H9 (cell line): Measurements from ENCODE around the gene EHBP1. TPM values are rescaled to one million over a fixed set of nuclear protein-coding genes. Genes with fewer than 3 reads are reported as not detected.

Experiments
- DNase-seq: peaks from one replicate; pipeline ENCODE4 v3.0.0-alpha.2; 2017
- H2AFZ ChIP-seq: one replicate; pipeline ENCODE4 v1.6.1; 2013; ENCODE audit warnings: mild to moderate bottlenecking, low read length, control low read depth, moderate library complexity
- H2AK5ac ChIP-seq: 2 replicates; pipeline ENCODE4 v1.6.1; 2013; ENCODE audit warnings: low read length, control low read depth, mixed read lengths; ENCODE audit not compliant: insufficient read length
- H2BK120ac ChIP-seq: one replicate; pipeline ENCODE4 v1.6.1; 2013; ENCODE audit warnings: low read depth, mild to moderate bottlenecking, low read length, control low read depth, inconsistent platforms; ENCODE audit not compliant: poor library complexity, severe bottlenecking
- H2BK12ac ChIP-seq: 2 replicates; pipeline ENCODE4 v1.6.1; 2013; ENCODE audit warnings: low read length, control low read depth, mixed read lengths, low read depth; ENCODE audit not compliant: insufficient read length
- H2BK15ac ChIP-seq: 2 replicates; pipeline ENCODE4 v1.6.1; 2013; ENCODE audit warnings: low read depth, low read length, control low read depth
- H2BK20ac ChIP-seq: one replicate; pipeline ENCODE4 v1.6.1; 2013; ENCODE audit warnings: low read depth, mild to moderate bottlenecking, low read length, control low read depth, inconsistent platforms; ENCODE audit not compliant: poor library complexity, severe bottlenecking
- H2BK5ac ChIP-seq: 2 replicates; pipeline ENCODE4 v1.6.1; 2013; ENCODE audit warnings: low read length, control low read depth, mixed read lengths; ENCODE audit not compliant: insufficient read length
- H3K14ac ChIP-seq: 2 replicates; pipeline ENCODE4 v1.6.1; 2013; ENCODE audit warnings: low read length, control low read depth; ENCODE audit not compliant: insufficient read depth
- H3K18ac ChIP-seq: 2 replicates; pipeline ENCODE4 v1.6.1; 2013; ENCODE audit warnings: low read depth, mild to moderate bottlenecking, mixed read lengths, low read length, control low read depth; ENCODE audit not compliant: insufficient read length
- H3K23ac ChIP-seq: 2 replicates; pipeline ENCODE4 v1.6.1; 2013; ENCODE audit warnings: low read length, control low read depth, mixed read lengths, low read depth; ENCODE audit not compliant: insufficient read length
- H3K23me2 ChIP-seq: 2 replicates; pipeline ENCODE4 v1.6.1; 2013; ENCODE audit warnings: low read depth, mild to moderate bottlenecking, mixed read lengths, low read length, control low read depth; ENCODE audit not compliant: insufficient read length, poor library complexity, severe bottlenecking
- H3K27ac ChIP-seq: 2 replicates; pipeline ENCODE4 v1.5.1; 2013; ENCODE audit warnings: low read length, control low read depth, mixed read lengths, low read depth; ENCODE audit not compliant: insufficient read length
- H3K27me3 ChIP-seq: 2 replicates; pipeline ENCODE4 v1.6.1; 2013; ENCODE audit warnings: low read length, control low read depth, inconsistent platforms; ENCODE audit not compliant: insufficient read depth
- H3K4ac ChIP-seq: 2 replicates; pipeline ENCODE4 v1.6.1; 2013; ENCODE audit warnings: low read depth, mild to moderate bottlenecking, control low read depth, inconsistent platforms, low read length, moderate library complexity
- H3K4me1 ChIP-seq: 2 replicates; pipeline ENCODE4 v1.6.1; 2013; ENCODE audit warnings: low read length, control low read depth, inconsistent platforms; ENCODE audit not compliant: insufficient read depth
- H3K4me2 ChIP-seq: 2 replicates; pipeline ENCODE4 v1.6.1; 2013; ENCODE audit warnings: low read length, control low read depth, mixed read lengths; ENCODE audit not compliant: insufficient read length, insufficient read depth
- H3K56ac ChIP-seq: 2 replicates; pipeline ENCODE4 v1.6.1; 2013; ENCODE audit warnings: low read depth, mild to moderate bottlenecking, mixed read lengths, low read length, control low read depth; ENCODE audit not compliant: insufficient read length
- H3K79me1 ChIP-seq: 2 replicates; pipeline ENCODE4 v1.6.1; 2013; ENCODE audit warnings: low read depth, mild to moderate bottlenecking, moderate library complexity, low read length, control low read depth, inconsistent platforms; ENCODE audit not compliant: insufficient read depth, poor library complexity, severe bottlenecking
- H3K79me2 ChIP-seq: 2 replicates; pipeline ENCODE4 v1.6.1; 2013; ENCODE audit warnings: low read length, control low read depth, inconsistent platforms; ENCODE audit not compliant: insufficient read depth
- H3K9ac ChIP-seq: 2 replicates; pipeline ENCODE4 v1.6.1; 2013; ENCODE audit warnings: low read length, control low read depth, mixed read lengths; ENCODE audit not compliant: insufficient read length; ENCODE audit errors: extremely low read depth
- H3K9me3 ChIP-seq: one replicate; pipeline ENCODE4 v1.6.1; 2013; ENCODE audit warnings: low read depth, low read length, inconsistent platforms; ENCODE audit not compliant: control insufficient read depth
- H3T11ph ChIP-seq: one replicate; pipeline ENCODE4 v1.6.1; 2013; ENCODE audit warnings: mild to moderate bottlenecking, low read length, control low read depth, inconsistent platforms
- H4K20me1 ChIP-seq: one replicate; pipeline ENCODE4 v1.6.1; 2013; ENCODE audit not compliant: control insufficient read depth, insufficient read length, insufficient read depth
- H4K5ac ChIP-seq: 2 replicates; pipeline ENCODE4 v1.6.1; 2013; ENCODE audit warnings: low read depth, mild to moderate bottlenecking, mixed read lengths, low read length, control low read depth; ENCODE audit not compliant: insufficient read length
- H4K8ac ChIP-seq: replicated peaks from 2 replicates; pipeline ENCODE4 v1.6.1; 2013; ENCODE audit warnings: low read length, control low read depth, mixed read lengths, low read depth; ENCODE audit not compliant: insufficient read length
- H4K91ac ChIP-seq: 2 replicates; pipeline ENCODE4 v1.6.1; 2013; ENCODE audit warnings: low read depth, mild to moderate bottlenecking, moderate library complexity, mixed read lengths, low read length, control low read depth; ENCODE audit not compliant: insufficient read length
- H3K27ac Mint-ChIP-seq, 3 experiments: 2 replicates in 2 of 3; 3 replicates in 1 of 3; pipeline ENCODE4 v1.8.0; 2020 to 2021; ENCODE audit warnings: mixed read lengths in 3 of 3, mild to moderate bottlenecking in 1 of 3, moderate library complexity in 1 of 3
- H3K27me3 Mint-ChIP-seq: 2 replicates; pipeline ENCODE4 v1.8.0; 2021; ENCODE audit warnings: low read depth, mild to moderate bottlenecking, moderate library complexity, mixed read lengths
- H3K36me3 Mint-ChIP-seq, 3 experiments: 2 replicates in 2 of 3; 3 replicates in 1 of 3; pipeline ENCODE4 v1.8.0; 2020 to 2021; ENCODE audit warnings: low read depth in 3 of 3, mixed read lengths in 3 of 3; ENCODE audit not compliant: insufficient read depth in 1 of 3
- H3K4me1 Mint-ChIP-seq, 2 experiments: 2 replicates each; pipeline ENCODE4 v1.8.0; 2020; ENCODE audit warnings: mixed read lengths in 2 of 2
- H3K4me3 Mint-ChIP-seq, 2 experiments: 2 replicates in 1 of 2; 3 replicates in 1 of 2; pipeline ENCODE4 v1.8.0; 2020 to 2021; ENCODE audit warnings: mild to moderate bottlenecking in 2 of 2, mixed read lengths in 2 of 2, moderate library complexity in 1 of 2
- H3K9me3 Mint-ChIP-seq, 2 experiments: 2 replicates in 1 of 2; 3 replicates in 1 of 2; pipeline ENCODE4 v1.8.0; 2020; ENCODE audit warnings: mild to moderate bottlenecking in 2 of 2, mixed read lengths in 2 of 2, moderate library complexity in 1 of 2
- CTCF ChIP-seq: fragments of 200-600 bp; sonication (generic); conservative IDR thresholded peaks from 3 replicates; pipeline ENCODE4 v1.8.0; 2021; ENCODE audit warnings: antibody characterized with exemption, mild to moderate bottlenecking
- total RNA-seq: library from RNA; stranded (reverse); gene quantifications from 2 replicates; pipeline ENCODE4 v1.2.1, GENCODE V29; 2021

Gene EHBP1
- total RNA-seq, 1 experiment from 2014 or later = 35.6 TPM

GRCh38 chr2:62719757-62720156 lies 14.2 kb downstream of the EHBP1 start:
- no peak overlapping the region for H3K23ac ChIP-seq
- H3K9me3 Mint-ChIP-seq = peaks cover 0 to 10% of the 10 kb centered on the region in 2 experiments; a peak in 2 of 5 replicates
- H3K27me3 ChIP-seq = no peaks in the 10 kb centered on the region
- peaks cover 14 to 20% (median 19%) of the 10 kb centered on the region in 3 experiments for H3K36me3 Mint-ChIP-seq
- H2BK120ac ChIP-seq = no peak overlapping the region
- TF ChIP-seq CTCF = no peak
- no peak overlapping the region for H4K5ac ChIP-seq
- H2BK15ac ChIP-seq = no peak overlapping the region
- no peaks in the 10 kb centered on the region for H4K20me1 ChIP-seq
- H3K4me1 Mint-ChIP-seq = peaks cover 10 to 11% of the 10 kb centered on the region in 2 experiments
- H4K8ac ChIP-seq = no peak overlapping the region
- H3K4me3 Mint-ChIP-seq = no peak overlapping the region
- H3K27me3 Mint-ChIP-seq = no peaks in the 10 kb centered on the region
- no peak overlapping the region for H2AK5ac ChIP-seq
- H3K56ac ChIP-seq = no peak overlapping the region
- no peak overlapping the region for H2BK5ac ChIP-seq
- no peak overlapping the region for H3K27ac ChIP-seq
- H3K14ac ChIP-seq = no peak overlapping the region
- H3K4me1 ChIP-seq = no peaks in the 10 kb centered on the region; the same call in 1 of the 2 replicates
- no peak overlapping the region for H3K4ac ChIP-seq
- no peaks in the 10 kb centered on the region for H3K9me3 ChIP-seq
- H2AFZ ChIP-seq = no peak overlapping the region
- H2BK20ac ChIP-seq = no peak overlapping the region
- H3K23me2 ChIP-seq = no peaks in the 10 kb centered on the region
- H3K9ac ChIP-seq = no peak overlapping the region
- H3K27ac Mint-ChIP-seq = no peak overlapping the region
- H4K91ac ChIP-seq = no peak overlapping the region
- no peak overlapping the region for H2BK12ac ChIP-seq
- DNase-seq = no peak
- no peak overlapping the region for H3K18ac ChIP-seq
- peaks cover 3% of the 10 kb centered on the region; the same call in 1 of the 2 replicates for H3K79me2 ChIP-seq
- H3K79me1 ChIP-seq = no peaks in the 10 kb centered on the region
- no peak overlapping the region for H3T11ph ChIP-seq
- H3K4me2 ChIP-seq = no peak overlapping the region
